Measurements from ENCODE around the gene DDX52. TPM values are rescaled to one million over a fixed set of nuclear protein-coding genes. Genes with fewer than 3 reads are reported as not detected.

The DDX52 gene
- total RNA-seq, 1 experiment from 2014 or later: 27.7 TPM

GRCh38 chr17:37671028-37671823, 28.0 kb upstream of the DDX52 start:
- intact Hi-C loops (cut with micrococcal nuclease; ENCODE audit: unreplicated experiment): no loop called here

GRCh38 chr17:37667039-37667438, 23.8 kb upstream of the DDX52 start:
- intact Hi-C loops (cut with micrococcal nuclease; ENCODE audit: unreplicated experiment): no loop called here
- CTCF ChIA-PET: no interaction called here
- no peak for TF ChIP-seq EZH2 (IDR thresholded peaks at IDR 0.05; ENCODE audit: borderline replicate concordance, low read depth, low read length, poor library complexity, severe bottlenecking)
- TF ChIP-seq, protein P1, sequence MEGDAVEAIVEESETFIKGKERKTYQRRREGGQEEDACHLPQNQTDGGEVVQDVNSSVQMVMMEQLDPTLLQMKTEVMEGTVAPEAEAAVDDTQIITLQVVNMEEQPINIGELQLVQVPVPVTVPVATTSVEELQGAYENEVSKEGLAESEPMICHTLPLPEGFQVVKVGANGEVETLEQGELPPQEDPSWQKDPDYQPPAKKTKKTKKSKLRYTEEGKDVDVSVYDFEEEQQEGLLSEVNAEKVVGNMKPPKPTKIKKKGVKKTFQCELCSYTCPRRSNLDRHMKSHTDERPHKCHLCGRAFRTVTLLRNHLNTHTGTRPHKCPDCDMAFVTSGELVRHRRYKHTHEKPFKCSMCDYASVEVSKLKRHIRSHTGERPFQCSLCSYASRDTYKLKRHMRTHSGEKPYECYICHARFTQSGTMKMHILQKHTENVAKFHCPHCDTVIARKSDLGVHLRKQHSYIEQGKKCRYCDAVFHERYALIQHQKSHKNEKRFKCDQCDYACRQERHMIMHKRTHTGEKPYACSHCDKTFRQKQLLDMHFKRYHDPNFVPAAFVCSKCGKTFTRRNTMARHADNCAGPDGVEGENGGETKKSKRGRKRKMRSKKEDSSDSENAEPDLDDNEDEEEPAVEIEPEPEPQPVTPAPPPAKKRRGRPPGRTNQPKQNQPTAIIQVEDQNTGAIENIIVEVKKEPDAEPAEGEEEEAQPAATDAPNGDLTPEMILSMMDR (conservative IDR thresholded peaks at IDR 0.05; ENCODE audit: low read depth, low read length): no peak

More at GRCh38 chr17:37671028-37671823, 28.0 kb upstream of the DDX52 start:
- H3K36me3 ChIP-seq (ENCODE audit: insufficient read depth, low read length, poor library complexity, severe bottlenecking): no peaks in the 10 kb centered on the region
- no peak overlapping the region for H3K4me3 ChIP-seq (ENCODE audit: low read depth, low read length, poor library complexity, severe bottlenecking)
- DNase-seq (ENCODE audit: low spot score): no peak
- H3K4me1 ChIP-seq (ENCODE audit: insufficient read depth, low read length, poor library complexity, severe bottlenecking): no peaks in the 10 kb centered on the region
- ChIA-PET POLR2A (ENCODE audit: low non-redundant PET) (no interaction called here), CTCF (no interaction called here)
- no peak overlapping the region for H3K27ac ChIP-seq (ENCODE audit: low read depth, low read length, poor library complexity, severe bottlenecking)
- H3K27me3 ChIP-seq (replicated peaks; ENCODE audit: insufficient read depth, low read depth, low read length, poor library complexity): no peaks in the 10 kb centered on the region
- BruUV-seq (replicated peaks): no TSS peak
- TF ChIP-seq, protein P1 (conservative IDR thresholded peaks at IDR 0.05; ENCODE audit: low read depth, low read length): no peak
- TF ChIP-seq EZH2 (IDR thresholded peaks at IDR 0.05; ENCODE audit: borderline replicate concordance, low read depth, low read length, poor library complexity, severe bottlenecking): no peak
- no peaks in the 10 kb centered on the region for H3K9me3 ChIP-seq (ENCODE audit: low read depth, low read length, poor library complexity, severe bottlenecking)

GRCh38 chr17:37664214-37664613, 21.0 kb upstream of the DDX52 start:
- intact Hi-C loops (cut with micrococcal nuclease; ENCODE audit: unreplicated experiment): no loop called here

More at GRCh38 chr17:37667039-37667438, 23.8 kb upstream of the DDX52 start:
- no peak for DNase-seq (ENCODE audit: low spot score)
- POLR2A ChIA-PET (ENCODE audit: low non-redundant PET): no interaction called here
- no peaks in the 10 kb centered on the region for H3K9me3 ChIP-seq (ENCODE audit: low read depth, low read length, poor library complexity, severe bottlenecking)
- no peaks in the 10 kb centered on the region for H3K4me1 ChIP-seq (ENCODE audit: insufficient read depth, low read length, poor library complexity, severe bottlenecking)
- H3K4me3 ChIP-seq (ENCODE audit: low read depth, low read length, poor library complexity, severe bottlenecking): no peak overlapping the region
- BruUV-seq (replicated peaks): no TSS peak
- H3K36me3 ChIP-seq (ENCODE audit: insufficient read depth, low read length, poor library complexity, severe bottlenecking): no peaks in the 10 kb centered on the region
- no peaks in the 10 kb centered on the region for H3K27me3 ChIP-seq (replicated peaks; ENCODE audit: insufficient read depth, low read depth, low read length, poor library complexity)
- H3K27ac ChIP-seq (ENCODE audit: low read depth, low read length, poor library complexity, severe bottlenecking): no peak overlapping the region

More at GRCh38 chr17:37664214-37664613, 21.0 kb upstream of the DDX52 start:
- Histone ChIP-seq H3K27me3 (replicated peaks; ENCODE audit: insufficient read depth, low read depth, low read length, poor library complexity) (no peaks in the 10 kb centered on the region), H3K27ac (ENCODE audit: low read depth, low read length, poor library complexity, severe bottlenecking) (no peak overlapping the region), H3K4me3 (ENCODE audit: low read depth, low read length, poor library complexity, severe bottlenecking) (no peak overlapping the region), H3K36me3 (ENCODE audit: insufficient read depth, low read length, poor library complexity, severe bottlenecking) (no peaks in the 10 kb centered on the region), H3K9me3 (ENCODE audit: low read depth, low read length, poor library complexity, severe bottlenecking) (no peaks in the 10 kb centered on the region), H3K4me1 (ENCODE audit: insufficient read depth, low read length, poor library complexity, severe bottlenecking) (no peaks in the 10 kb centered on the region)
- BruUV-seq (replicated peaks): no TSS peak
- TF ChIP-seq EZH2 (IDR thresholded peaks at IDR 0.05; ENCODE audit: borderline replicate concordance, low read depth, low read length, poor library complexity, severe bottlenecking): no peak
- TF ChIP-seq, protein P1 (conservative IDR thresholded peaks at IDR 0.05; ENCODE audit: low read depth, low read length): no peak
- ChIA-PET CTCF (no interaction called here), POLR2A (ENCODE audit: low non-redundant PET) (no interaction called here)
- no peak for DNase-seq (ENCODE audit: low spot score)
